HEK293 (cell line): ENCODE measurements around the gene VEGFB.

Experiments
- CTCF ChIP-seq: fragments of 450-650 bp; formaldehyde crosslinking; IDR thresholded peaks from 2 replicates; pipeline ENCODE4 v1.5.1; 2016; ENCODE audit warnings: missing biosample characterization, missing genetic modification characterization
- OVOL3 ChIP-seq: fragments of 450-650 bp; formaldehyde crosslinking; IDR thresholded peaks from 2 replicates; pipeline ENCODE4 v1.5.1; 2016; ENCODE audit warnings: missing biosample characterization, missing genetic modification characterization

- TF ChIP-seq CTCF (no peak), OVOL3 (tag by site-specific recombination) (no peak)
These were observed 44.3 kb downstream of the VEGFB start for GRCh38 chr11:64278576-64279190.
